LNCAP (cell line): ENCODE measurements around the gene TTLL3.
A peak's percentile ranks its signal among the peaks of the same experiment; 100 is the strongest.

Experiments used
- CTCF ChIP-seq: fragments of 450-650 bp; IDR thresholded peaks from 2 replicates; pipeline ENCODE4 v1.5.1; 2017; ENCODE audit warnings: mild to moderate bottlenecking

TTLL3 gene

DNA sequence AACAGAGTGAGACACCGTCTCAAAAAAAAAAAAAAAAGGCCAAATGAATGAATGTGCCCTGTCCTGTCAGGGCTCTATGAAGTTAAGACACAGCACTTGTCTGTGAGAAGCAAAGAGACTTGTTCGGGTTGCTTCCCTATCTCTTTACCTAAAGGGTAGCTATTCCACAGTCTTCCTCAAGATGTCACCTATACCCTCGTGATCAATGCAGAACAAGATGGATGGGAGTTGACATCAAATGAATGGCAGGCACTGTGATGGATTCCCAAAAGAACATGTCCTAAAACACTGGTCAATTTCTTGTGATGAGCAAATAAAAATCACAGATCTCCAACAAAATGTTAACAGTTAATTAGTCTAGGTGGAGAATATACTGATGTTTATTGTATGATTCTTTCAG, 27.3 kb upstream of the TTLL3 start:
- peak; percentile 44 for TF ChIP-seq CTCF

DNA sequence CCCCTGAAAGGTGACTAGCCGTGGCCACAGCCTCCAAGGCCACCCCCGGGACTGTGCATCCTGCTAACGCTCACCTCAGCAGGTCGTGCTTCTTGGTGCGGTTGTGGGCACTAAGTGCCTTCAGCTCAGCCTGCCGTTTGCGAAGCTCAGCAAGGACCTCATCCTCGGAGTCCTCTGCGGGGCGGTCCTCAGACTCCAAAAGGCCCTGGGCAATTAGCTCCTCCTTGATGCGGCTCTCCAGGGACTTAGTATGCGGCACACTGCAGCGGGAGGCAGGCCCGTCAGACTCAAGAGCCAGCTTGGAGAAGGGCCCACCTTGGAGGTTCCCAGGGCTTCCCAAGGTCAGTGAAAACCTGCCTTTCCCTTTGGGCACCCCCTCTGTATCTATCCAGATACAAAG, 26.1 kb upstream of the TTLL3 start:
- no peak for TF ChIP-seq CTCF

DNA sequence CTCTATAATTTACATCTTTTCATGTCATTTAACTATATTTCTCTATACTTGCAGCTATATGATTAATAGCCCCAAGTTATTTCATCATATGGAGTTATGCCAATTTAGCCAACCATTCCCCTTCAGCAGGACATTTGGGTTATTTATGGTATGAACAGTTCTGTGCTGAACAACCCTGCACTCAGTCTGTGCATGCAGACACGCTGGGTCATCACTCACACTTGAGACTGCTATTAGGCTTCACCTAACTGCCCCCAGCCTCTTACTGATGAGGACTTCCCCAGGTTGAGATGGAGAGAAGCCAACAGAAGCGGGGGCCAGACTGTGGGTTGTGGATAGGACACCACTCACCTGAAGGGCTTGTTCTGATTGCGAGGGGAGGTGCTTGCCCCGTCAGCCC, 25.1 kb upstream of the TTLL3 start:
- no peak for TF ChIP-seq CTCF

DNA sequence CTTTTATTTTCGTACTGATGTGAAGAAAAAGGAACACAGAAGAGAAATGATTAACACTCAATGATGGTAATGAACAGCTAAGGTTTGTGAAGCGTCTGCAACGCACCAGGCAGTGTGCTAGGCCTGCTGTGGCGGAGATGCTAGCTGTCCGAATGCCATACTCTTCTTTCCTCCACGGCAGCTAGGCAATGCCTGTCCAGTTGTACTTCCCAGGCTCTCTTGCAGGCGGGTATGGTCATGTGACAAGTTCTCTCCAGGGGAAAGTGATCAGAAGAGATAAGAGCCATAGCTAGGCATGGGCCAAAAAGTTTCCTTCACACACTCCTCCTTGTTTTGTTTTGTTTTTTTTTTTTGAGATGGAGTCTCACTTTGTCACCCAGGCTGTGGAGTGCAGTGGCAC, 24.5 kb upstream of the TTLL3 start:
- TF ChIP-seq CTCF, result no peak

- TF ChIP-seq CTCF, result no peak
These were observed 23.8 kb upstream of the TTLL3 start for GRCh38 chr3:9786209-9786739.

GRCh38 chr3:9786825-9787669, 23.0 kb upstream of the TTLL3 start:
- no peak; the same call in 1 of the 2 replicates for TF ChIP-seq CTCF

GRCh38 chr3:9787714-9788113, 22.3 kb upstream of the TTLL3 start:
- TF ChIP-seq CTCF, result no peak
